HEK293 (cell line): ENCODE measurements around the gene FLT3LG.

Experiments used
- BCL11A ChIP-seq: fragments of 450-650 bp; formaldehyde crosslinking; IDR thresholded peaks from 2 replicates; pipeline ENCODE4 v1.5.1; 2016; ENCODE audit warnings: low read depth, missing biosample characterization, missing genetic modification characterization
- BCL11B ChIP-seq: fragments of 450-650 bp; formaldehyde crosslinking; IDR thresholded peaks from 2 replicates; pipeline ENCODE4 v1.5.1; 2016; ENCODE audit warnings: low read depth, missing biosample characterization, missing genetic modification characterization
- IKZF3 ChIP-seq: fragments of 450-650 bp; IDR thresholded peaks from 2 replicates; pipeline ENCODE4 v1.5.0; 2018; ENCODE audit warnings: missing biosample characterization, mild to moderate bottlenecking, missing genetic modification characterization, moderate library complexity
- KLF17 ChIP-seq: fragments of 450-650 bp; formaldehyde crosslinking; IDR thresholded peaks from 2 replicates; pipeline ENCODE4 v1.5.1; 2016; ENCODE audit warnings: missing biosample characterization, missing genetic modification characterization
- PRDM4 ChIP-seq: fragments of 450-650 bp; formaldehyde crosslinking; IDR thresholded peaks from 2 replicates; pipeline ENCODE4 v1.5.1; 2017; ENCODE audit warnings: missing biosample characterization, missing genetic modification characterization
- SETDB1 ChIP-seq: IDR thresholded peaks from one replicate; pipeline ENCODE4 v1.6.1; 2017; ENCODE audit warnings: mild to moderate bottlenecking, low read length, moderate library complexity, mixed read lengths; ENCODE audit not compliant: insufficient read length
- SP2 ChIP-seq: fragments of 450-650 bp; formaldehyde crosslinking; IDR thresholded peaks from 2 replicates; pipeline ENCODE4 v1.5.1; 2016; ENCODE audit warnings: missing biosample characterization, missing genetic modification characterization
- ZBTB1 ChIP-seq: fragments of 450-650 bp; formaldehyde crosslinking; IDR thresholded peaks from 2 replicates; pipeline ENCODE4 v1.5.1; 2016; ENCODE audit warnings: missing biosample characterization, missing genetic modification characterization
- ZBTB17 ChIP-seq: fragments of 450-650 bp; formaldehyde crosslinking; IDR thresholded peaks from 2 replicates; pipeline ENCODE4 v1.5.1; 2016; ENCODE audit warnings: missing biosample characterization, missing genetic modification characterization
- ZBTB20 ChIP-seq: fragments of 450-650 bp; formaldehyde crosslinking; IDR thresholded peaks from 2 replicates; pipeline ENCODE4 v1.5.1; 2016; ENCODE audit warnings: missing biosample characterization, missing genetic modification characterization
- ZNF155 ChIP-seq: fragments of 450-650 bp; formaldehyde crosslinking; IDR thresholded peaks from 2 replicates; pipeline ENCODE4 v1.5.1; 2016; ENCODE audit warnings: missing biosample characterization, missing genetic modification characterization
- ZNF184 ChIP-seq: fragments of 450-650 bp; IDR thresholded peaks from 2 replicates; pipeline ENCODE4 v1.5.1; 2018; ENCODE audit warnings: missing biosample characterization, mild to moderate bottlenecking, missing genetic modification characterization
- ZNF239 ChIP-seq: fragments of 450-650 bp; formaldehyde crosslinking; IDR thresholded peaks from 2 replicates; pipeline ENCODE4 v1.5.1; 2016; ENCODE audit warnings: missing biosample characterization, missing genetic modification characterization
- ZNF280C ChIP-seq: fragments of 450-650 bp; formaldehyde crosslinking; IDR thresholded peaks from 2 replicates; pipeline ENCODE4 v1.5.1; 2016; ENCODE audit warnings: missing biosample characterization, missing genetic modification characterization
- ZNF311 ChIP-seq: fragments of 450-650 bp; formaldehyde crosslinking; IDR thresholded peaks from 2 replicates; pipeline ENCODE4 v1.5.1; 2017; ENCODE audit warnings: missing biosample characterization, missing genetic modification characterization, borderline replicate concordance
- ZNF354C ChIP-seq: fragments of 450-650 bp; formaldehyde crosslinking; IDR thresholded peaks from 2 replicates; pipeline ENCODE4 v1.5.1; 2016; ENCODE audit warnings: missing biosample characterization, missing genetic modification characterization, low read depth, borderline replicate concordance
- ZNF391 ChIP-seq: fragments of 450-650 bp; formaldehyde crosslinking; IDR thresholded peaks from 2 replicates; pipeline ENCODE4 v1.5.1; 2016; ENCODE audit warnings: low read depth, missing biosample characterization, missing genetic modification characterization, borderline replicate concordance
- ZNF398 ChIP-seq: fragments of 450-650 bp; formaldehyde crosslinking; IDR thresholded peaks from 2 replicates; pipeline ENCODE4 v1.5.1; 2017; ENCODE audit warnings: missing biosample characterization, missing genetic modification characterization
- ZNF433 ChIP-seq: fragments of 450-650 bp; formaldehyde crosslinking; IDR thresholded peaks from 2 replicates; pipeline ENCODE4 v1.5.1; 2016; ENCODE audit warnings: missing biosample characterization, missing genetic modification characterization, low read depth
- ZNF449 ChIP-seq: fragments of 450-650 bp; formaldehyde crosslinking; IDR thresholded peaks from 2 replicates; pipeline ENCODE4 v1.5.1; 2017; ENCODE audit warnings: missing biosample characterization, mild to moderate bottlenecking, missing genetic modification characterization, moderate library complexity
- ZNF501 ChIP-seq: fragments of 450-650 bp; formaldehyde crosslinking; IDR thresholded peaks from 2 replicates; pipeline ENCODE4 v1.5.1; 2016; ENCODE audit warnings: missing biosample characterization, missing genetic modification characterization
- ZNF510 ChIP-seq: fragments of 450-650 bp; formaldehyde crosslinking; IDR thresholded peaks from 2 replicates; pipeline ENCODE4 v1.5.1; 2018; ENCODE audit warnings: mild to moderate bottlenecking, missing genetic modification characterization, missing biosample characterization; ENCODE audit not compliant: insufficient replicate concordance
- ZNF544 ChIP-seq: fragments of 450-650 bp; formaldehyde crosslinking; IDR thresholded peaks from 2 replicates; pipeline ENCODE4 v1.5.0; 2017; ENCODE audit warnings: missing biosample characterization, missing genetic modification characterization
- ZNF596 ChIP-seq: fragments of 450-650 bp; IDR thresholded peaks from 2 replicates; pipeline ENCODE4 v1.5.0; 2018; ENCODE audit warnings: missing biosample characterization, mild to moderate bottlenecking, missing genetic modification characterization, moderate library complexity
- ZNF639 ChIP-seq: fragments of 450-650 bp; formaldehyde crosslinking; IDR thresholded peaks from 2 replicates; pipeline ENCODE4 v1.5.1; 2016; ENCODE audit warnings: missing biosample characterization, missing genetic modification characterization
- ZNF837 ChIP-seq: fragments of 450-650 bp; formaldehyde crosslinking; IDR thresholded peaks from 2 replicates; pipeline ENCODE4 v1.5.1; 2016; ENCODE audit warnings: missing biosample characterization, missing genetic modification characterization
- ZSCAN30 ChIP-seq: fragments of 450-650 bp; IDR thresholded peaks from 2 replicates; pipeline ENCODE4 v1.5.1; 2018; ENCODE audit warnings: missing biosample characterization, mild to moderate bottlenecking, missing genetic modification characterization, moderate library complexity

The FLT3LG gene

GRCh38 chr19:49451430-49452181, 22.4 kb upstream of the FLT3LG start, which contains the start of gene PIH1D1 (continued):
- TF ChIP-seq KLF17 (tag by site-specific recombination) (no peak; the same call in 1 of the 2 replicates), BCL11A (tag by site-specific recombination) (no peak), ZNF510 (tag by site-specific recombination) (no peak), ZNF501 (0 out of 2 replicates have a peak, but pooled peaks have one; percentile 69), ZNF311 (tag by site-specific recombination) (no peak), ZNF239 (tag by site-specific recombination) (no peak; the same call in 1 of the 2 replicates), ZNF391 (tag by site-specific recombination) (no peak), IKZF3 (tag by site-specific recombination) (no peak), ZBTB17 (peak; percentile 98), ZNF280C (tag by site-specific recombination) (no peak), ZNF184 (tag by site-specific recombination) (no peak), ZSCAN30 (tag by site-specific recombination) (0 out of 2 replicates have a peak, but pooled peaks have one; percentile 47), ZNF544 (no peak), PRDM4 (tag by site-specific recombination) (no peak), ZNF639 (tag by site-specific recombination) (no peak), ZBTB20 (tag by site-specific recombination) (peak; percentile 69; the same call in 1 of the 2 replicates), SETDB1 (no peak), ZNF354C (tag by site-specific recombination) (no peak), ZNF433 (tag by site-specific recombination) (no peak), ZNF837 (tag by site-specific recombination) (no peak), BCL11B (tag by site-specific recombination) (no peak), ZNF155 (no peak), ZNF449 (tag by site-specific recombination) (no peak), ZNF596 (tag by site-specific recombination) (no peak), ZBTB1 (tag by site-specific recombination) (no peak), SP2 (peak; percentile 91), ZNF398 (tag by site-specific recombination) (no peak)
